A549 (cell line): ENCODE measurements around the gene RGN.

ENCODE experiments used
- CEBPB ChIP-seq, 2 experiments: fragments of >200 bp in 1 of 2; sonication (Bioruptor Twin) in 1 of 2; formaldehyde crosslinking in 1 of 2; IDR thresholded peaks; 2 replicates each; pipeline ENCODE4 v1.6.1; 2012 to 2016
- EP300 ChIP-seq, 2 experiments: fragments of >200 bp; sonication (Bioruptor Twin); formaldehyde crosslinking; IDR thresholded peaks; 2 replicates in 1 of 2; 3 replicates in 1 of 2; pipeline ENCODE4 v1.6.1; 2016 to 2017
- NFE2L2 ChIP-seq: fragments of 150-350 bp; conservative IDR thresholded peaks from 2 replicates; pipeline ENCODE4 v1.6.1; 2014; ENCODE audit warnings: low read length
- NR3C1 ChIP-seq: fragments of >200 bp; sonication (Bioruptor Twin); formaldehyde crosslinking; IDR thresholded peaks from 3 replicates; pipeline ENCODE4 v1.6.1; 2017
- POLR2A ChIP-seq: IDR thresholded peaks from 2 replicates; pipeline ENCODE4 v1.6.1; 2012; ENCODE audit warnings: mild to moderate bottlenecking, low read length
- RFX5 ChIP-seq: fragments of 450-650 bp; IDR thresholded peaks from 2 replicates; pipeline ENCODE4 v1.7.1; 2014; ENCODE audit warnings: antibody characterized with exemption, mild to moderate bottlenecking, moderate library complexity
- TF ChIP-seq, protein P1 (sequence below): fragments of >200 bp; sonication (Bioruptor Twin); formaldehyde crosslinking; IDR thresholded peaks from 3 replicates; pipeline ENCODE4 v1.5.1; 2016

DNA sequence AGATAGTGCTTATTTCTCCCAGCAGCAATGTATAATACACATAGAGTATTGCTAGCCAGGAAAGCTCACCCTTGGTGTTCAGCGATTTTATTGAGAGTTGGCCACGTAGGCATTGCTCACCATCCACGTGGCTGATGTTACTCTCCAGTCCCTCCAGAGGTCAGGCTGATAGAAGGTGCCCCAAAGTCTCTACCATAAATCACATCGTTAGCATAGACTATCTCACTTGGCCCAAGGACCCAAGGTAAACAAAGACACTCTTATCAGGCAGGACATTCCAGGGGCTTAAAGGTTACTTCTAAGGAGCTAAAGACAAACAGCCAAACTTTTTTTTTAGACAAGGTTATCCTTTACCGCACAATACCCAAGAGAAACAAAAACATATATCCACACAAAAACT lies 30.3 kb upstream of the RGN start:
- TF ChIP-seq, protein P1, sequence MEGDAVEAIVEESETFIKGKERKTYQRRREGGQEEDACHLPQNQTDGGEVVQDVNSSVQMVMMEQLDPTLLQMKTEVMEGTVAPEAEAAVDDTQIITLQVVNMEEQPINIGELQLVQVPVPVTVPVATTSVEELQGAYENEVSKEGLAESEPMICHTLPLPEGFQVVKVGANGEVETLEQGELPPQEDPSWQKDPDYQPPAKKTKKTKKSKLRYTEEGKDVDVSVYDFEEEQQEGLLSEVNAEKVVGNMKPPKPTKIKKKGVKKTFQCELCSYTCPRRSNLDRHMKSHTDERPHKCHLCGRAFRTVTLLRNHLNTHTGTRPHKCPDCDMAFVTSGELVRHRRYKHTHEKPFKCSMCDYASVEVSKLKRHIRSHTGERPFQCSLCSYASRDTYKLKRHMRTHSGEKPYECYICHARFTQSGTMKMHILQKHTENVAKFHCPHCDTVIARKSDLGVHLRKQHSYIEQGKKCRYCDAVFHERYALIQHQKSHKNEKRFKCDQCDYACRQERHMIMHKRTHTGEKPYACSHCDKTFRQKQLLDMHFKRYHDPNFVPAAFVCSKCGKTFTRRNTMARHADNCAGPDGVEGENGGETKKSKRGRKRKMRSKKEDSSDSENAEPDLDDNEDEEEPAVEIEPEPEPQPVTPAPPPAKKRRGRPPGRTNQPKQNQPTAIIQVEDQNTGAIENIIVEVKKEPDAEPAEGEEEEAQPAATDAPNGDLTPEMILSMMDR: no peak
- TF ChIP-seq RFX5 (no peak), EP300 (IDR thresholded peaks at IDR 0.05) (no peak), NFE2L2 (no peak), POLR2A (no peak), CEBPB (IDR thresholded peaks at IDR 0.05) (no peak), NR3C1 (no peak)
